ENCODE data around the gene TMEM101.

GRCh38 chr17:44012874-44013273 lies 1.9 kb downstream of the TMEM101 start:
- TF ChIP-seq POLR2AphosphoS5 (IDR thresholded peaks at IDR 0.05) (no peak), POLR2A (IDR thresholded peaks at IDR 0.05) (no peak)
- TF ChIP-seq, protein P1, sequence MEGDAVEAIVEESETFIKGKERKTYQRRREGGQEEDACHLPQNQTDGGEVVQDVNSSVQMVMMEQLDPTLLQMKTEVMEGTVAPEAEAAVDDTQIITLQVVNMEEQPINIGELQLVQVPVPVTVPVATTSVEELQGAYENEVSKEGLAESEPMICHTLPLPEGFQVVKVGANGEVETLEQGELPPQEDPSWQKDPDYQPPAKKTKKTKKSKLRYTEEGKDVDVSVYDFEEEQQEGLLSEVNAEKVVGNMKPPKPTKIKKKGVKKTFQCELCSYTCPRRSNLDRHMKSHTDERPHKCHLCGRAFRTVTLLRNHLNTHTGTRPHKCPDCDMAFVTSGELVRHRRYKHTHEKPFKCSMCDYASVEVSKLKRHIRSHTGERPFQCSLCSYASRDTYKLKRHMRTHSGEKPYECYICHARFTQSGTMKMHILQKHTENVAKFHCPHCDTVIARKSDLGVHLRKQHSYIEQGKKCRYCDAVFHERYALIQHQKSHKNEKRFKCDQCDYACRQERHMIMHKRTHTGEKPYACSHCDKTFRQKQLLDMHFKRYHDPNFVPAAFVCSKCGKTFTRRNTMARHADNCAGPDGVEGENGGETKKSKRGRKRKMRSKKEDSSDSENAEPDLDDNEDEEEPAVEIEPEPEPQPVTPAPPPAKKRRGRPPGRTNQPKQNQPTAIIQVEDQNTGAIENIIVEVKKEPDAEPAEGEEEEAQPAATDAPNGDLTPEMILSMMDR (IDR thresholded peaks at IDR 0.05) = no peak
